ENCODE results near the gene SBF1.

Gene SBF1

DNA sequence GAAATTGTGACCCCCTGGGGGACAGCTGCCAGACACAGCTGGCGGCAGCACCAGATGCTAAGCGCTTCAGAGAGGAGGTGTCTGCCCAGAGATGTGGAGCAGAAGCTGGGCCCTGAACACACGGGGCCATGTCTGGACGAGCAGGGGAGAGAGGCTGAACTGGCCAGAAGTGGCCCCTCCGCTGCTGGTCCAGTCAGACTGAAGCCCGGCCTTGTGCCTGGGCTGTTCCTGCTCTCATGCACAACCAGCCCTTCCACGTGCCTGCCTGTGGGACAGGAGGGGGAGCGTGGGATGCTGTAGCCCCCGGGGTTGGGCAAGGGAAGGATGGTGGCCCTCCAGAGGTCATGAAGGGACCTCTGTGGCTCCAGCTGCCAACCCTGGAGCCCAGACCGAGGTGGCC is 8.3 kb upstream of the SBF1 start:
- no peaks in the 10 kb centered on the region for H3K9me2 ChIP-seq (replicated peaks; ENCODE audit: low read depth, low read length)
- H3K9ac ChIP-seq (ENCODE audit: low read depth, low read length, poor library complexity, severe bottlenecking), result no peak overlapping the region
- H3K27me3 ChIP-seq (ENCODE audit: insufficient read depth, low read length, poor library complexity, severe bottlenecking), result no peaks in the 10 kb centered on the region
- TF ChIP-seq, protein P1, sequence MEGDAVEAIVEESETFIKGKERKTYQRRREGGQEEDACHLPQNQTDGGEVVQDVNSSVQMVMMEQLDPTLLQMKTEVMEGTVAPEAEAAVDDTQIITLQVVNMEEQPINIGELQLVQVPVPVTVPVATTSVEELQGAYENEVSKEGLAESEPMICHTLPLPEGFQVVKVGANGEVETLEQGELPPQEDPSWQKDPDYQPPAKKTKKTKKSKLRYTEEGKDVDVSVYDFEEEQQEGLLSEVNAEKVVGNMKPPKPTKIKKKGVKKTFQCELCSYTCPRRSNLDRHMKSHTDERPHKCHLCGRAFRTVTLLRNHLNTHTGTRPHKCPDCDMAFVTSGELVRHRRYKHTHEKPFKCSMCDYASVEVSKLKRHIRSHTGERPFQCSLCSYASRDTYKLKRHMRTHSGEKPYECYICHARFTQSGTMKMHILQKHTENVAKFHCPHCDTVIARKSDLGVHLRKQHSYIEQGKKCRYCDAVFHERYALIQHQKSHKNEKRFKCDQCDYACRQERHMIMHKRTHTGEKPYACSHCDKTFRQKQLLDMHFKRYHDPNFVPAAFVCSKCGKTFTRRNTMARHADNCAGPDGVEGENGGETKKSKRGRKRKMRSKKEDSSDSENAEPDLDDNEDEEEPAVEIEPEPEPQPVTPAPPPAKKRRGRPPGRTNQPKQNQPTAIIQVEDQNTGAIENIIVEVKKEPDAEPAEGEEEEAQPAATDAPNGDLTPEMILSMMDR (conservative IDR thresholded peaks at IDR 0.05; ENCODE audit: low read length), result no peak
- TF ChIP-seq EZH2phosphoT487 (IDR thresholded peaks at IDR 0.05; ENCODE audit: borderline replicate concordance), result no peak
- no peak overlapping the region for H3K4me2 ChIP-seq (ENCODE audit: low read depth, low read length, poor library complexity, severe bottlenecking)
- no peaks in the 10 kb centered on the region for H4K20me1 ChIP-seq (ENCODE audit: insufficient read depth, low read length, poor library complexity, severe bottlenecking)
- H3K79me2 ChIP-seq (ENCODE audit: insufficient read depth, low read length), result no peaks in the 10 kb centered on the region
- no peak overlapping the region for H3K4me3 ChIP-seq (ENCODE audit: low read length, poor library complexity, severe bottlenecking)
- H2AFZ ChIP-seq (ENCODE audit: low read length), result no peak overlapping the region
- no peaks in the 10 kb centered on the region for H3K9me3 ChIP-seq (ENCODE audit: insufficient read depth, low read depth, low read length)
- H3K36me3 ChIP-seq (ENCODE audit: insufficient read depth, low read length), result no peaks in the 10 kb centered on the region
- peaks cover 3% of the 10 kb centered on the region for H3K4me1 ChIP-seq (ENCODE audit: insufficient read depth, low read length, poor library complexity, severe bottlenecking)
- H3F3A ChIP-seq (ENCODE audit: low read depth), result no peaks in the 10 kb centered on the region

DNA sequence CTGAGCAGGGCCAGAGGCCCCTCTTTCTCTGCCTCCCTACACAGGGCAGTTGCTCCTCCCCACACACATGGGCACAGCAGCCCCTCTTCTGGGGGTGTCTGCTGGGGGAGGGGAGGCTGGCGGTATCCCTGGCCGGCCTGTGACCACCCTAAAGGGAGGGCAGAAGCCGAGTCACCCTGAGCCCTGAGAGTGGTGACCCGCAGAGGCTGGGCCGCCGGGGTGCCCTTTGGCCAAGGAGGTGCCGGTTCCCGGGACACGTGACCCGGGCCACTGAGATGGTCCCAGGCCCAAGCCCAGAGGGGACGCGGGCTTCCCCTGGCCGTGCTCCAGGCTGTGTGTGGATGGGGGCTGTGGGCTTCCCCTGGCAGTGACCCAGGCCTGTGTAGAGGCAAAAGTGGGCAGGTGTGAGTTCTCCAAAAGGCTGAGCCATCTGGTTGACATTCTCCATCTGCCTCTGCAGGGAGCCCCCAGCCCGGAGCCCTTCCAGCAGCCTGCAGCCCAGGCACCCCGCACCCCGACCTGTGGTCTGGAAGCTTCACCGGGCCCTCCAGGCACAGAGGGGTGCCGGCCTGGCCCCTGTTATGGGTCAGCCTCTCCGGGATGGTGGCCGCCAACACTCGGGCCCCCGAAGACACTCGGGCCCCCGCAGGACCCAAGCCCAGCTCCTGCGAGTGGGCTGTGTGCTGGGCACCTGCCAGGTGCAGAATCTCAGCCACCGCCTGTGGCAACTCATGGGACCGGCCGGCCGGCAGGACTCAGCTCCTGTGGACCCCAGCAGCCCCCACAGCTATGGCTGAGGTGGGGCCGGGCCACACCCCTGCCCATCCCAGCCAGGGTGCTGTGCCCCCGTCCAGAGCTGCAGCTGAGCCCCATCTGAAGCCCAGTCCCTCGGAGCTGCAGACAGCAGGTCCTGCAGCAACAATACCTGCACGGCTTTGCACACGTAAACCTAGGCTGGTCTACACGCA is 7.6 kb upstream of the SBF1 start:
- Histone ChIP-seq H3K4me3 (ENCODE audit: low read length, poor library complexity, severe bottlenecking) (no peak overlapping the region), H4K20me1 (ENCODE audit: insufficient read depth, low read length, poor library complexity, severe bottlenecking) (no peaks in the 10 kb centered on the region)

DNA sequence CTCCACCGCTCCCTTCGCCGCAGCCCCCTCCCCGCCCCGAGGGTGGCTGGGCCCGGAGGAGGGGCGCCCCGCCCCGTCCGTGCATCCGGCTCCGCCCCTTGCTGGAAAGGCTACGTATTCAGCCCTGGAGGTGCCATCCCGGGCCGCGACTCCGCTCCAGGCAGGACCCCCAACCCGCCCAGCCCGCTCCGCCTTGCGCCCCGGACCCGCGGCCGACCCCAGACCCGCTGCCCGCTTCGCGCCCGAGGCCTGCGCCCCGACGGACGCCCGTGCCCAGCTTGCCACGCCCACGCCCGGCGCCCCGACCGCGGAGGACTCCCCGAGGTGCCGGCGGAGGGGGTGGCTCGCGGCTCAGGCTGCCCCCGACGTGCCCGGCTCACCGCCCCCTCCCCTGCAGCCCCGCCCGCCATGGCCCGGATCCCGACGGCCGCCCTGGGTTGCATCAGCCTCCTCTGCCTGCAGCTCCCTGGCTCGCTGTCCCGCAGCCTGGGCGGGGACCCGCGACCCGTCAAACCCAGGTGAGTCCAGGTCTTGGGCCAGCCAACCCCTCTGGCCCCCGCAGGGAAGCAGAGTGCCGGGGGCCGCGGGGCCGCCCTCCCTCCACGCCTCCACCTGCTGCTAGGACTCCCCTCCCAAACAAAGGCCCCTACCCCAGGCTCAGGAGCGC is 6.7 kb upstream of the SBF1 start, which contains the start of gene ADM2:
TSS of gene ADM2 (plus strand) at position 104 of the 667 bp plus-strand sequence. CDS start at position 409, 305 bp downstream.
- TF ChIP-seq EZH2phosphoT487 (IDR thresholded peaks at IDR 0.05; ENCODE audit: borderline replicate concordance), result no peak
- TF ChIP-seq, protein P1 (conservative IDR thresholded peaks at IDR 0.05; ENCODE audit: low read length), result no peak
- Histone ChIP-seq H3K4me1 (ENCODE audit: insufficient read depth, low read length, poor library complexity, severe bottlenecking) (peaks cover 8% of the 10 kb centered on the region), H3K79me2 (ENCODE audit: insufficient read depth, low read length) (no peaks in the 10 kb centered on the region), H3K27me3 (ENCODE audit: insufficient read depth, low read length, poor library complexity, severe bottlenecking) (no peaks in the 10 kb centered on the region), H3K36me3 (ENCODE audit: insufficient read depth, low read length) (no peaks in the 10 kb centered on the region), H4K20me1 (ENCODE audit: insufficient read depth, low read length, poor library complexity, severe bottlenecking) (no peaks in the 10 kb centered on the region), H3K9me3 (ENCODE audit: insufficient read depth, low read depth, low read length) (no peaks in the 10 kb centered on the region), H2AFZ (ENCODE audit: low read length) (no peak within 1 kb of the TSS), H3K9me2 (replicated peaks; ENCODE audit: low read depth, low read length) (no peaks in the 10 kb centered on the region), H3F3A (ENCODE audit: low read depth) (no peaks in the 10 kb centered on the region), H3K9ac (ENCODE audit: low read depth, low read length, poor library complexity, severe bottlenecking) (no peak within 1 kb of the TSS), H3K4me2 (ENCODE audit: low read depth, low read length, poor library complexity, severe bottlenecking) (no peak within 1 kb of the TSS), H3K4me3 (ENCODE audit: low read length, poor library complexity, severe bottlenecking) (no peak within 1 kb of the TSS)

More for the DNA sequence above, 7.6 kb upstream of the SBF1 start:
- Histone ChIP-seq H3K79me2 (ENCODE audit: insufficient read depth, low read length) (no peaks in the 10 kb centered on the region), H3K9me2 (replicated peaks; ENCODE audit: low read depth, low read length) (no peaks in the 10 kb centered on the region), H3K4me2 (ENCODE audit: low read depth, low read length, poor library complexity, severe bottlenecking) (no peak overlapping the region), H3K27me3 (ENCODE audit: insufficient read depth, low read length, poor library complexity, severe bottlenecking) (no peaks in the 10 kb centered on the region), H3K9ac (ENCODE audit: low read depth, low read length, poor library complexity, severe bottlenecking) (no peak overlapping the region), H3K9me3 (ENCODE audit: insufficient read depth, low read depth, low read length) (no peaks in the 10 kb centered on the region), H3K36me3 (ENCODE audit: insufficient read depth, low read length) (no peaks in the 10 kb centered on the region), H3F3A (ENCODE audit: low read depth) (no peaks in the 10 kb centered on the region), H2AFZ (ENCODE audit: low read length) (no peak overlapping the region), H3K4me1 (ENCODE audit: insufficient read depth, low read length, poor library complexity, severe bottlenecking) (peaks cover 3% of the 10 kb centered on the region)
- TF ChIP-seq, protein P1 (conservative IDR thresholded peaks at IDR 0.05; ENCODE audit: low read length), result no peak
- TF ChIP-seq EZH2phosphoT487 (IDR thresholded peaks at IDR 0.05; ENCODE audit: borderline replicate concordance), result no peak

Data from Loucy (cell line).